Measurements from ENCODE around the gene DNAJC18. TPM values are rescaled to one million over a fixed set of nuclear protein-coding genes. Genes with fewer than 3 reads are reported as not detected.
A peak's percentile ranks its signal among the peaks of the same experiment; 100 is the strongest.

The DNAJC18 gene
- total and polyA plus RNA-seq, 8 donors, result 1.1 to 5.8 (median 1.9) TPM

DNA sequence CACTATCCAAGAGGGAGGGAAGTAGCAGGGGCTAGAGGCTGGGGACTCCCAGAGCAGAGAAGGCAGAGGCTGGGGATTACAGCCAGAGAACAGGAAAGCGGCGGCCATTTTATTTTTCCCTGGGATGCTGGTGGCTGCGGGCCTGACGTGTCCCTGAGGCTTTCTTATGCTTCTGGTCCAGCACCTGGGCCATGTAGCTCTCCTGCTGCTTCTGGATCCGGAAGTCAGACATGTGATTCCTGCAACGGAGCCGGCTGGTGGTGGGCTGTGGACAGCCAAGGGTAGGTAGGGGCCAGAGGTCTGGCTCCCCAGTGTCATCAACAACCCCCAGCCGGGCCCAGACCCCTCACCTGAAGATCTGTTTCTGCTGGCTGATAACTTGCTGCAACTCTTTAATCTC, 42.6 kb downstream of the DNAJC18 start:
- peaks cover 0 to 6% (median 0%) of the 10 kb centered on the region in 3 donors for H3K4me1 ChIP-seq
- DNase-seq (peak in 3 of 6 donors; percentile 8 to 45 (median 39)), ATAC-seq (no peak), FAIRE-seq (no peak)
- H3K36me3 ChIP-seq, result no peaks in the 10 kb centered on the region
- no peaks in the 10 kb centered on the region for H3K9me3 ChIP-seq
- intact Hi-C loops (cut with DNase I), result no loop called here
- H3K27me3 ChIP-seq, result peaks cover 0 to 6% (median 2%) of the 10 kb centered on the region in 4 donors
- H3K4me3 ChIP-seq, result no peak overlapping the region
- 86 to 90% methylated on average over 8 of the region's 8 CpGs for WGBS, 2 donors
- no peak overlapping the region for H3K27ac ChIP-seq
- TF ChIP-seq, protein P1, sequence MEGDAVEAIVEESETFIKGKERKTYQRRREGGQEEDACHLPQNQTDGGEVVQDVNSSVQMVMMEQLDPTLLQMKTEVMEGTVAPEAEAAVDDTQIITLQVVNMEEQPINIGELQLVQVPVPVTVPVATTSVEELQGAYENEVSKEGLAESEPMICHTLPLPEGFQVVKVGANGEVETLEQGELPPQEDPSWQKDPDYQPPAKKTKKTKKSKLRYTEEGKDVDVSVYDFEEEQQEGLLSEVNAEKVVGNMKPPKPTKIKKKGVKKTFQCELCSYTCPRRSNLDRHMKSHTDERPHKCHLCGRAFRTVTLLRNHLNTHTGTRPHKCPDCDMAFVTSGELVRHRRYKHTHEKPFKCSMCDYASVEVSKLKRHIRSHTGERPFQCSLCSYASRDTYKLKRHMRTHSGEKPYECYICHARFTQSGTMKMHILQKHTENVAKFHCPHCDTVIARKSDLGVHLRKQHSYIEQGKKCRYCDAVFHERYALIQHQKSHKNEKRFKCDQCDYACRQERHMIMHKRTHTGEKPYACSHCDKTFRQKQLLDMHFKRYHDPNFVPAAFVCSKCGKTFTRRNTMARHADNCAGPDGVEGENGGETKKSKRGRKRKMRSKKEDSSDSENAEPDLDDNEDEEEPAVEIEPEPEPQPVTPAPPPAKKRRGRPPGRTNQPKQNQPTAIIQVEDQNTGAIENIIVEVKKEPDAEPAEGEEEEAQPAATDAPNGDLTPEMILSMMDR (IDR thresholded peaks at IDR 0.05), result no peak

DNA sequence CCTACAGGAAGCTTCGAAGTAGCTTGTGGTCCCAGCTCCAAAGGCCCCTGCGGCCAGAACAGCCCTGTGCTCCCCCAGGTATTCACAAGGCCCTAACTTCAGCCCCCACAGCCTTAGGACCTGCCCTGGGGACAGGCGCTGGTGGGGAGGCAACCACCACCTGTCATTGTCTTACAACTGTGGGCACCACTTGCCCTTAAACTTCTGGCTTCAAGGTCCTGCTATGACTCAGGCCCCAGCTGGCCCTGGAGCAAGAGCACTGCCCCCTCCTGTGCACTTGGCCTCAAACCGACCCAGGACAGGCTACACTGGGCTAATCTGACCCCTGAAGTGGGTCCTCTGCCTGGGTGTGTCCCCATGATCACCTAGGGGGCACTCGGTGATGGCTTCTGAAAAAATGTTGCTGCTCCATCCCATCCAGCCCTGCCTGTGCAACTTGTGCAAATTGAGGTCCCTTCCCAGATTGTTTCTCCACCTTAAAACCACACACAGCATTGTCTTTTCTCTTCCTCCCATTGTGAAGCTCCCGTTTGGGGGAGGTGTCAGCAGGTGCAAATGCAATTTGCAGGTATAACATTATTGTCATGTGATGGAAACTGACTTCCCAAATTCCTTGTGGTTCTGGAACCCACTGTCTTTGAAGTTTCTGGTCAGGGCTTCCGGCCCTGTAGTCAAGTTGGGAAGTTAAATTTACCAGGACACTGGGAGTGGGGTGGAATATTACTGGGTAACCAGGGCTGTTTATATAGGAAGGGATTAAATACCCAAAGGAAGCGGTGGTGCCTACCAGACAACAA, 43.3 kb downstream of the DNAJC18 start:
- peak in 2 of 6 donors; percentile 26 to 48 for DNase-seq
- ATAC-seq, result no peak
- no peak overlapping the region for H3K4me3 ChIP-seq
- no peak for FAIRE-seq
- H3K27ac ChIP-seq, result no peak overlapping the region
- TF ChIP-seq, protein P1 (IDR thresholded peaks at IDR 0.05), result no peak
- no peaks in the 10 kb centered on the region for H3K9me3 ChIP-seq
- peaks cover 0 to 6% (median 0%) of the 10 kb centered on the region in 3 donors for H3K4me1 ChIP-seq
- H3K27me3 ChIP-seq, result peaks cover 0 to 6% (median 2%) of the 10 kb centered on the region in 4 donors
- H3K36me3 ChIP-seq, result no peaks in the 10 kb centered on the region
- intact Hi-C loops (cut with DNase I), result no loop called here
- 82 to 86% methylated on average over 8 of the region's 8 CpGs for WGBS, 2 donors

DNA sequence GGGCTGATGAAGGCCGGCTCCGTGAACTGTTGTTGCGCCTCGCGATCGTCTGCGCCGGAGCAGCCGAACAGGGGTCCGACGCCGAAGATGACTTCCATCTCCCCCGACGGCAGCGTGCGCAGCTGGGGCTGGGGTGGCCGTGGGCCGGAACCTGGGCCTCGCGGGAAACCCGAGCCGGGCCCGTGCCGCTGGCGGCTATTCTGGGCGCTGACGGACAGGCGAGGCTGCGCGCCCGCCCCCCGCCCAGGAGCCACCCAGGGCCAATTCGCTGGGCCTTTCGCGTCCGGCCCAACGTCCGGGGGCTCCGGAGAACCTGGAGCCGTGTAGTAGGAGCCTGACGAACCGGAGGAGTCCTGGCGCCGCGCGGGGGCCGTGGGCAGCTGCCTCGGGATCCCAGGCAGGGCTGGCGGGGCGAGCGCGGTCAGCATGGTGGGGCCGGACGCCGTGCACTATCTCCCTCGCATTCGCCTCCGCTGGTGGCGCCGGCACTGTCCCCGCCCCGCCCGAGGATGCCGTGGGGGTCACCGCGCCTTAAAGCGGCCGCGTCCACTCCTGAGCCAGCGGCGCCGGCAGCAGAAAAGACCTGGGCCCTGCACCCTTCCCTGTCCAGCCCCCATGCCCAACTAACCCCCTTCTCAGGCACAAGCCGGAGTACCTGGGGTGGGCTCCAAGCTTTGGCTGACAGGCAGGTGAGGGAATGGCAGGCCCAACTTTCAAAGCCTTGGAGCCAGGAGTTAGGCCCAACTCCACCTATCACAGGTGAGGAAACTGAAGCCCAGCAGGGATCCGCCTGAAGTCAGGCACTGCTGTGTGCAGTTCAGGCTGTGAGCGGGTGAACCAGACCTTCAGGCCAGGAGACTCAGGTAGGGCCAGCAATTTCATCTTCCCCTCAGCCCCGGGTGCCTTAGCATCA, 44.4 kb downstream of the DNAJC18 start, which contains the start of gene PROB1:
TSS of gene PROB1 (minus strand) at position 451 of the 913 bp plus-strand sequence. CDS start at position 428, 23 bp downstream.
- Histone ChIP-seq H3K9me3 (no peaks in the 10 kb centered on the region), H3K4me1 (peaks cover 0 to 6% (median 0%) of the 10 kb centered on the region in 3 donors), H3K27me3 (peaks cover 0 to 6% (median 2%) of the 10 kb centered on the region in 4 donors), H3K36me3 (no peaks in the 10 kb centered on the region), H3K4me3 (peak within 1 kb of the TSS in 3 of 4 donors; percentile 7 to 47 (median 28)), H3K27ac (no peak within 1 kb of the TSS)
- no peak for FAIRE-seq
- TF ChIP-seq, protein P1 (IDR thresholded peaks at IDR 0.05), result no peak
- peak in 2 of 4 donors; percentile 14 to 23 for ATAC-seq
- intact Hi-C loops (cut with DNase I), result no loop called here
- DNase-seq, result peak in 2 of 6 donors; percentile 16 to 71
- 20% methylated on average over 58 to 76 of the region's 76 CpGs for WGBS, 2 donors

DNA sequence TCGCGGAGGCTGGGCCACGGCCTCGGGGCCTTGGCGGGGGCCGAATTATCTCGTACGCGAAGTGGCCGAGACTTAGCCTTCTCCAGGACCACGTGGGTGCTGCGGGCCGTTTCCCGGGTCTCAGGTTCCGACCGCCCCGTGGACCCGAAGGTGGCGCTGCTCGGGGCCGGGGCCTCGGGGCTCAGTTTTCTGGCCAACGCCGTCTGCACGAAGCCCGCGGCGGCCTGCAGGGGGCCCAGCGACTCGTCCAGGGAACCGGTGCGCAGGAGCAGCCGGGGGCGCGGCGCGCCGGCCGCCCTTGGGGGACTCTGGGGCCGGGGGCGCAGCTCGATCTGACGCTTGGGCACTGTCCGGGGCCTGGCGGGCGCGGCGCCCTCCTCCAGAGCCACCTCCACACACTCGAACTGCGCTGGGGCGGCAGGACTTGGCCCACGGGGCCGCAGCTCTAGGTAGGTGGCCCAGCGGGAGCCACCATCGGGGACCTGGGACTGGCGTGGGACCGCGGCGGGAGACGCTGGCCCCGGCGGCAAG, 45.1 kb downstream of the DNAJC18 start:
- ATAC-seq (peak; percentile 19 to 61 (median 49)), FAIRE-seq (no peak), DNase-seq (peak in 3 of 6 donors; percentile 39 to 78 (median 76))
- H3K27me3 ChIP-seq, result peaks cover 0 to 6% (median 2%) of the 10 kb centered on the region in 4 donors
- H3K4me1 ChIP-seq, result peaks cover 0 to 6% (median 0%) of the 10 kb centered on the region in 3 donors
- H3K4me3 ChIP-seq, result peak overlapping the region in 3 of 4 donors; percentile 7 to 47 (median 28)
- 3 to 5% methylated on average over 56 to 62 of the region's 62 CpGs for WGBS, 2 donors
- TF ChIP-seq, protein P1 (IDR thresholded peaks at IDR 0.05), result peak in 2 of 4 donors; percentile 7 to 18
- H3K27ac ChIP-seq, result no peak overlapping the region
- no peaks in the 10 kb centered on the region for H3K36me3 ChIP-seq
- intact Hi-C loops (cut with DNase I), result no loop called here
- H3K9me3 ChIP-seq, result no peaks in the 10 kb centered on the region
